ENCODE results near the gene C2orf80. TPM values are rescaled to one million over a fixed set of nuclear protein-coding genes. Genes with fewer than 3 reads are reported as not detected.
"Not testable (repeated sequence)": the region's sequence is repeated elsewhere in the genome, so short reads cannot be mapped to it uniquely, and the experiment has no call there.

The C2orf80 gene
- total RNA-seq, 6 experiments from 2014 or later, result not detected

- no peak for DNase-seq
- Mint-ChIP-seq H3K27ac (no peak overlapping the region), H3K4me3 (no peak overlapping the region), H3K36me3 (ENCODE audit: low read depth) (no peaks in the 10 kb centered on the region), H3K4me1 (ENCODE audit: low read depth) (peaks cover 6% of the 10 kb centered on the region; the same call in 1 of the 2 replicates), H3K9me3 (peaks cover 4% of the 10 kb centered on the region; the same call in 1 of the 2 replicates), H3K27me3 (ENCODE audit: insufficient read depth) (peaks cover 10% of the 10 kb centered on the region)
- TF ChIP-seq CTCF (IDR thresholded peaks at IDR 0.05), result no peak
Observed at GRCh38 chr2:208224802-208225201, 35.0 kb upstream of the C2orf80 start.

- Mint-ChIP-seq H3K4me1 (ENCODE audit: low read depth) (peaks cover 6% of the 10 kb centered on the region; the same call in 1 of the 2 replicates), H3K27me3 (ENCODE audit: insufficient read depth) (peaks cover 10% of the 10 kb centered on the region), H3K4me3 (no peak overlapping the region), H3K27ac (no peak overlapping the region), H3K9me3 (peaks cover 4% of the 10 kb centered on the region; the same call in 1 of the 2 replicates), H3K36me3 (ENCODE audit: low read depth) (no peaks in the 10 kb centered on the region)
- no peak for DNase-seq
- no peak for TF ChIP-seq CTCF (IDR thresholded peaks at IDR 0.05)
Observed at GRCh38 chr2:208222351-208222750, 32.5 kb upstream of the C2orf80 start.

GRCh38 chr2:208221873-208222272 lies 32.0 kb upstream of the C2orf80 start:
- not testable (repeated sequence) for H3K4me1 Mint-ChIP-seq (ENCODE audit: low read depth); H3K9me3 Mint-ChIP-seq; DNase-seq; H3K4me3 Mint-ChIP-seq; H3K36me3 Mint-ChIP-seq (ENCODE audit: low read depth); H3K27ac Mint-ChIP-seq
- peaks cover 10% of the 10 kb centered on the region for H3K27me3 Mint-ChIP-seq (ENCODE audit: insufficient read depth)

- peaks cover 15% of the 10 kb centered on the region for H3K27me3 Mint-ChIP-seq (ENCODE audit: insufficient read depth)
- no peak overlapping the region for H3K27ac Mint-ChIP-seq
- no peaks in the 10 kb centered on the region for H3K4me1 Mint-ChIP-seq (ENCODE audit: low read depth)
- H3K36me3 Mint-ChIP-seq (ENCODE audit: low read depth), result no peaks in the 10 kb centered on the region
- DNase-seq, result no peak
- TF ChIP-seq CTCF (IDR thresholded peaks at IDR 0.05), result no peak
- H3K9me3 Mint-ChIP-seq, result no peaks in the 10 kb centered on the region
- H3K4me3 Mint-ChIP-seq, result no peak overlapping the region
Observed at GRCh38 chr2:208210688-208211451, 21.0 kb upstream of the C2orf80 start.

GRCh38 chr2:208208335-208209085 lies 18.7 kb upstream of the C2orf80 start:
- Mint-ChIP-seq H3K4me3 (no peak overlapping the region), H3K27me3 (ENCODE audit: insufficient read depth) (peaks cover 8% of the 10 kb centered on the region), H3K4me1 (ENCODE audit: low read depth) (no peaks in the 10 kb centered on the region), H3K27ac (no peak overlapping the region), H3K9me3 (no peaks in the 10 kb centered on the region), H3K36me3 (ENCODE audit: low read depth) (no peaks in the 10 kb centered on the region)
- TF ChIP-seq CTCF (IDR thresholded peaks at IDR 0.05), result no peak
- no peak for DNase-seq

GRCh38 chr2:208207769-208208168 lies 17.9 kb upstream of the C2orf80 start:
- Mint-ChIP-seq H3K27me3 (ENCODE audit: insufficient read depth) (peaks cover 6% of the 10 kb centered on the region), H3K36me3 (ENCODE audit: low read depth) (no peaks in the 10 kb centered on the region), H3K9me3 (no peaks in the 10 kb centered on the region), H3K27ac (no peak overlapping the region), H3K4me3 (no peak overlapping the region), H3K4me1 (ENCODE audit: low read depth) (no peaks in the 10 kb centered on the region)
- TF ChIP-seq CTCF (IDR thresholded peaks at IDR 0.05), result no peak
- DNase-seq, result no peak
